Hematopoietic multipotent progenitor cell treated with erythropoietin and hydrocortisone succinate and interleukin-3 and kit ligand, for 15 days (in vitro differentiated cells): ENCODE results near the gene PLK2.

Experiments used
- DNase-seq: peaks from one replicate; pipeline ENCODE4 v3.0.0-alpha.2; 2015; ENCODE audit warnings: low spot score

Gene PLK2

DNA sequence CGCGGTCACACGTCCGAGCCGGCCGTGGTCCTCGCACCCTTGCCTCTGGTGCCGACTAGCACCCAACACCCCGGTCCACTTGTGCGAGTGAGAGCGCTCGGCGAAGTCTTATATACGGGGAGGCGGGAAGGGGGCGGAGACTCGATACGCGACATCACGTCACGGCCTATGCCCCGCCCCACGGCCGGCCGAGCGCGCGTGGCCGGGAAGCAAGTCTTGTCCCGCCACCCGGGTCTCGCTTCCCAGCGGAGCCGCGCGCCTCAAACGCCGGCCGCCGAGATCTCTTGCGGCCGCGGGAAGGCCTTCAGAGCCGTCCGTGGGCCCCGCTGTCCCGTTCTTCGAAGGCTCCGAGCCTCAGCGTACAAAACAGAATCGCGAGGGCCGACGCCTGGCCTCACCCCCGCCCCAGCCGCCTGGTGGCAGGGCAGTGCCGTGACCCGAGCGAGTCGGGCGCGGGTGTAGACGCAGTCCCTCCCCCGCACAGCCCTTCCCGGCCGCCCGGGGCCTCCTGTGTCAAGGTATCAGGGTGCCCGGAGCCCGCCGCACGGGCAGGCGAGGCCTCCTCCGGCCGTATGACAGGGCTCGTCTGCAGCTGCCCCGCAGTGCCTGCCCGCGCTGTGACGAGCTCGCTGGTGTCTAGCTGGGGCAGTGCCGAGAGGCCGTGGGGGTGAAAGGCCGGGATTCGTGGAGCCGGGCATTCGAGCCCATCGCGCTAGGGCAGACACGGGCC lies at the start of gene PLK2:
Gene PLK2 (minus strand): TSS at position 85 of the 730 bp plus-strand sequence. CDS start 127 bp downstream, outside the sequence.
- DNase-seq = peak; percentile 83

DNA sequence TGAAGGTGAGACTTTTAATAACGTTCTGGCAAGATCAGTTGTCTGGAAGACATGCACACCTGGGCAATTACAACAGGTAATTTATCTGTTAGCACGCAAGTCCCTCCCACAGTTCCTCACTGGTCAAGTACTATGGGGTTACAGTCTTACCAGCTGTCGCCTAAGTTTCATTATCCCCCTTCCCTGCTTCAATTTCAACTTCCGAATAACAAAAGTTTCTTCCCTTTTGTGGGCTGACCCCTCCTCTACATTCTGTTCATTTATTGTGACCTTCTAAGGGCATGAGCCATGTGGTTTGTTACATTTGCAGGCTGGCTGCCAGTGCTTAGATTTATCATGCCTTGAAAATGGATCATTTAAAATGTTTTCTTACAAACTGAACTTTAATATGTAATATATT lies 47.8 kb upstream of the PLK2 start:
- no peak for DNase-seq

DNA sequence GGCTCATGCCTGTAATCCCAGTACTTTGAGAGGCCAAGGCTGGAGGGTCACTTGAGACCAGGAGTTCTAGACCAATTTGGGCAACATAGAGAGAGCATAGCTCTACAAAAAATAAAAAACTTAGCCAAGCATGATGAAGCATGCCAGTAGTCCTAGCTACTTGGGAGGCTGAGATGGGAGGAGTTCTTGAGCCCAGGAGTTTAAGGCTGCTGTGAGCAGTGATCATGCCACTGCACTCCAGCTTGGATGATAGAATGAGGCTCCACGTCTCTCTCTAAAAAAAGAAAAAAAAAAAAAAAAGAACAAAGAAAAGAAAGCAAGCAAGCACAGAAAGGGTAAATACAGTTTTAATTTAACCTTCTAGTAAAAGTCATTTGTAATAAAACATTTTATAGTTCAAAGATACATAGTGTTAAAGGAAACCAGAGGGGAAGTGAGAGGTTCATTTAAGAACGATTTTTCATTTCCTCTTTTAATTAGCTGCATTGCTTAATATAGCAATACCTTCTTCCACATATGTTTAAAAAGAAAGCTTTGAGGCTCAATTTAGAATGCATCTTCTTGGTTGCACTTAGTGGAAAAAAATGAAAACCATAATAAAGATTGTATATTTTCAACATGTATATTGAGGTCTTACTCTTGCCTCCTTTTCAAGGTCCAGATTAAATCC lies 46.2 kb upstream of the PLK2 start:
- no peak for DNase-seq

- no peak for DNase-seq
Measured at GRCh38 chr5:58505502-58505901, 45.6 kb upstream of the PLK2 start.

GRCh38 chr5:58504766-58505165 lies 44.9 kb upstream of the PLK2 start:
- DNase-seq = no peak

GRCh38 chr5:58503390-58504046 lies 43.6 kb upstream of the PLK2 start:
- no peak for DNase-seq

DNA sequence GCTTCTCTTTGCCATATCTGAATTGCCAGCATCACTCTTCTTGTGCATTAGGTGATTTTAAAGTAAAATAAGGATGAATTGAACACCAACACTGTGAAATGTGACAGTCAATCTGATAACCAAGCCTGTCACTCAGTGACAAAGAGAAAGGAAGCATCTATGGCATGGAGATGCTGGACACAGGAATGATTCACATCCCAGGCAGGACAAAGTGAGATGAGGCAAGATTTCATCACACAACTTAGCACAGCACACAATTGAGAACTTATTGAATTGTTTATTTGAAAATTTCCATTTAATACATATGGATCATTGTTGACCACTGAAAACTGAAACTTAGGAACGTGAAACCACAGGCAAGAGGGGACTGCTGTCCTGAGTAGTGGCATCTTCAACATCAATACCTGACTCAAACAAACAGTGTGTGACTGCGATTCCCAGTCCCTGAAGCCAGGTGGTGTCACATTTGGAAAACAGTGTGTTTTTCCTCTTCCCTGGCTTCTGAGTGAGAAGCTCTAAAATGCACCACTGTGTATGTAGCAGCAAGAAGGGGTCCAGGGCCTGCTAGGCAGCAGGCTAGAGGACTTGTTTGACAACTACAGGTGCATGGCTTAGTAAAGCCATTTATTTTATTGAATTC lies 42.0 kb upstream of the PLK2 start:
- DNase-seq = no peak

- no peak for DNase-seq
Measured at GRCh38 chr5:58499941-58500340, 40.1 kb upstream of the PLK2 start.

- DNase-seq = no peak
Measured at GRCh38 chr5:58499231-58499630, 39.3 kb upstream of the PLK2 start.

GRCh38 chr5:58498340-58498942 lies 38.6 kb upstream of the PLK2 start:
- no peak for DNase-seq

DNA sequence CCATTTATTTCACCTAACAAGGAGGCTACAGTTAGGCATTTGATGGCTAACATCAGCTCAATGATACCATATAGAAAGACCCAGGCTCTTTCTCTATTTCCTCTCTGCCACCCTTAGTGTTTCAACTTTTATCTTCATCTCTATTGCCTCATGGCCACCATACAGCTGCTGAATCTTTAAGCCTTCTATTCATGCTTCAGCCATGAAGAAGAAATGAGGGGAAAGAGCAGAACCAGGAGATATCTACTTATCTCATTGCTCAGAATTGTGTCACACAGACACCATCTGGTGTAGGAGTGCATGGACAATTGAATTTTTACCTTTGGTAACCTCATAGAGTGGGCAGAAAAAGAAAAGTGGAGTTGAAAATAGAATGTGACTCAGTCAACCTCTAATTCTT lies 38.0 kb upstream of the PLK2 start:
- no peak for DNase-seq

- no peak for DNase-seq
Measured at GRCh38 chr5:58497386-58497785, 37.5 kb upstream of the PLK2 start.

- DNase-seq = no peak
Measured at GRCh38 chr5:58496488-58496887, 36.6 kb upstream of the PLK2 start.

DNA sequence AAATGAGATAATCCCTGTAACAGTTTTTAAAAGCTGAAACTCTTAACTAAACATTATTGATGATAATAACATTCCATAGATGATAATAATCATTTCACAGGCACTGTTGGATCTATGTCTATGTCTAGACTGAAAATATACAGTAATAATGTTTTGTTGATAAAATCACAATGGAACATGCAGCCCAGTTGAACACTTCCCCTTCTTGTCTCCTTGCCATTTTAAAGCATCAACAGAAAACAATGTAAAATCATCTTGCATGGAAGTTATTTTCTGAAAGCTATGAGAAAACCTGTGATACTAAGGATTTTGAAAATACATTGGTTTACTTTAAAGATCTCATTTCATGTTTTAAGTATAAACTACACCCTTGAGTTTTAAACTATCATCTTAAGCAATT lies 33.3 kb upstream of the PLK2 start:
- no peak for DNase-seq

DNA sequence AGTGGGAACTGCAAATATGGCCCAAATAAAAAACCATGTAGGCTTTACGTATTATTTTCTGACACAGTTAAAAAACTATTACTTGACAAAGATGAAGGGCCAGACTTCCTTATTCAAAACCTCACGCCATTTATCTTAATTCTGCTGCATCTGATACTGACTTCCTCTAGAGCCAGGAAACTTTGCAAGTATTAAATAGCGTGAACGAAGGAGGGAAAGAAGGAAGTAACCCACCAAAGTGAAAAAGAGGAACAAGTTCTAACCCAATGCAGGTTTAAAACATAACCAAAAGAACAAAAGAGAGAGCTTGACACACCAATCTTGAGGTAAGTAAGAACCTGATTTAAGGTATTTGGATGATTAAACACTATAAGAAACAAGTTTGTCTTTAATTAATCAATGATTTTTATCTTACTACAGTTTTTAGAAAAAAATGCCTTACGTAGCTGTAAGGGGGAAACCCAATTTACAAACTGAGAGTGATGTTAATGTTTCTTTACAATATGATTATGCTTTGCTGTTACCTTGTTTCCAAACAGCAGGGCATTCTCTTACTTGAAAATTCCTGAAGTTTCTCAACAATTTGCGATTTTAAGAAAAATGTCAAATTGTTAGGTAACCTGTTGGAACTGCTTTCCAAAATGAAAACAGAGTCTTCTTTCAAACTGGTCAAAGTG lies 31.5 kb upstream of the PLK2 start, which contains the start of gene GAPT:
Gene GAPT (plus strand): TSS at position 220 of the 677 bp plus-strand sequence. CDS start 3,102 bp downstream, outside the sequence.
- no peak for DNase-seq

- no peak for DNase-seq
Measured at GRCh38 chr5:58490402-58491050, 30.6 kb upstream of the PLK2 start.

DNA sequence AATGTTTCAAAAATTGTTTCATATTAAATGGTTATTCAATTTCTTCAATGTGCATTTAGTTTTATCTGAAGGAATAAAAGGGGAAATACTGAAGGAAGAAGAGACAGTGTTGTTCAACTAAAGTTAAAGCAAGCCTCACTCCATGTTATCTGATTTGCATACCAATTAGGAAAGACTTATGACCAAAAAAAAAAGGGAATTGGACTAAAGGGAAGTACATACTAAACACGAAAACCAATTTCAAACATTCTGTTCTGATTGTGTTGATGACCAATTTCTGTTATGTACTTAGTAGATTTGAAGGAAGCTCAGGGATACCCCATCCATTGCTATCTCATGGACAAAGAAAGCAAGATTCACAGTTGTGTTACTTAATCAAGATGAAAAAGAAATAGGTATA lies 26.4 kb upstream of the PLK2 start:
- no peak for DNase-seq

DNA sequence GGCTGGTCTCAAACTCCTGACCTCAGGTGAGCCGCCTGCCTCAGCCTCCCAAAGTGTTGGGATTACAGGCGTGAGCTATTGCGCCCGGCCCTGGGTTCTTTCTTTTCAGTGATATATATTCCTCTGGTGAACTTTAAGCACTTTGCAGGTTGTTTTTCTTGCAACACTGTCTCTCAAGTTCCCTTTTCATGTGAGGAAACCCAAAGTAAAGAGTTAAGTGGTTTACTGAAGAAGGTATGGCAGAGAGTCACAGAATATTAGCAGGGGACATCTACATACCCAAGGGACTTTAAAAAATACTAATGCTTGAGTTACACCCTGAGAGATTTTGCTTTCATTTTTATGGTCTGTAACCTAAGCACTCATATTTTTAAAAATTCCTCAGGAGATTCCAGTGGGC lies 24.6 kb upstream of the PLK2 start:
- no peak for DNase-seq

GRCh38 chr5:58482536-58482935 lies 22.6 kb upstream of the PLK2 start:
- DNase-seq = no peak

GRCh38 chr5:58481828-58482227 lies 21.9 kb upstream of the PLK2 start:
- no peak for DNase-seq

DNA sequence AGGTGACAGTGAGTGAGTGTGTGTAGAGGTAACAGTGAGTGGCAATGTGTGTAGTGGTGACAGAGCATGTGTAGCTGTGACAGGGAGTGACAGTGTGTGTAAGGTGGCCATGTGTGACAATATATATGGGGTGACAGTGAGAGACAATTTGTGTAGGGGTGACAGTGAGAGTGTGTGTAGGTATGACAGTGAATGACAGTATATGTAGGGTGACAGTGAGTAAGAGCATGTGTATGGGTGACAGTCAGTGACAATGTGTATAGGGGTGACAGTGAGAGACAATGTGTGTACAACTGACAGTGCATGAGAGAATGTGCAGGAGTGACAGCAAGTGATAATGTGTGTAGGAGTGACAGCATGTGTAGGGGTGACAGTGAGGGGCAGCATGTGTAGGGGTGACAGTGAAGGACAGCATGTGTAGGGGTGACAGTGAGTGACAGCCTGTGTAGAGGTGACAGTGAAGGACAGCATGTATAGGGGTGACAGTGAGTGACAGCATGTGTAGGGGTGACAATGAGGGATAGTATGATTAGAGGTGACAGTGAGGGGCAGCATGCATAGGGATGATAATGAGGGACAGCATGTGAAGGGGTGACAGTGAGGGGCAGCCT lies 21.3 kb upstream of the PLK2 start:
- no peak for DNase-seq
